ENCODE data around the gene CD6.

The CD6 gene

DNA sequence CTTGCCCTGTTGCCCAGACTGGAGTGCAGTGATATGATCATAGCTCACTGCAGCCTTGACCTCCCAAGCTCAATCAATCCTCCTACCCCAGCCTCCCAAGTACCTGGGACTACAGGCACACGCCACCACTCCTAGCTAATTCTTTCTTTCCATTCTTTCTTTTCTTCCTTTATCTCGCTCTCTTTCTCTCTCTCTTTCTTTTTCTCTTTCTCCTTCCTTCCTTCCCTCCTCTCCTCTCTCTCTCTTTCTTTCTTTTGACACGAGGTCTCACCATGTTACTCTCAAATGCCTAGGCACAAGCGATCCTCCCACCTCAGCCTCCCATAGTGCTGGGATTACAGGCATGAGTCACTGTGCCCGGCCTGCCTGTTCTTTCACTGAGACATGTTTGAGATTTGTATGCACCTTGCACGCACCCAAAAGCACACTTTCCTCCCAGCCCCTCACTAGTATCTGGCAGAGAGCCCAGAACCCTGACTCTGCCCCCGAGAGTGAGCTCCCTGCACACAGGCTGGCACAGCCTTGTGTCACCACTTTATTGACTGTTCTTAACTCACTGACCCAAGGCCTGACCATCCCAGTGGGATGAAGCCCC lies 56.8 kb downstream of the CD6 start:
- no peak for DNase-seq (ENCODE audit: low read depth)
- no peak overlapping the region for H3K4me3 ChIP-seq (ENCODE audit: control insufficient read depth, low read depth, low read length)
- TF ChIP-seq, protein P1, sequence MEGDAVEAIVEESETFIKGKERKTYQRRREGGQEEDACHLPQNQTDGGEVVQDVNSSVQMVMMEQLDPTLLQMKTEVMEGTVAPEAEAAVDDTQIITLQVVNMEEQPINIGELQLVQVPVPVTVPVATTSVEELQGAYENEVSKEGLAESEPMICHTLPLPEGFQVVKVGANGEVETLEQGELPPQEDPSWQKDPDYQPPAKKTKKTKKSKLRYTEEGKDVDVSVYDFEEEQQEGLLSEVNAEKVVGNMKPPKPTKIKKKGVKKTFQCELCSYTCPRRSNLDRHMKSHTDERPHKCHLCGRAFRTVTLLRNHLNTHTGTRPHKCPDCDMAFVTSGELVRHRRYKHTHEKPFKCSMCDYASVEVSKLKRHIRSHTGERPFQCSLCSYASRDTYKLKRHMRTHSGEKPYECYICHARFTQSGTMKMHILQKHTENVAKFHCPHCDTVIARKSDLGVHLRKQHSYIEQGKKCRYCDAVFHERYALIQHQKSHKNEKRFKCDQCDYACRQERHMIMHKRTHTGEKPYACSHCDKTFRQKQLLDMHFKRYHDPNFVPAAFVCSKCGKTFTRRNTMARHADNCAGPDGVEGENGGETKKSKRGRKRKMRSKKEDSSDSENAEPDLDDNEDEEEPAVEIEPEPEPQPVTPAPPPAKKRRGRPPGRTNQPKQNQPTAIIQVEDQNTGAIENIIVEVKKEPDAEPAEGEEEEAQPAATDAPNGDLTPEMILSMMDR (conservative IDR thresholded peaks at IDR 0.05; ENCODE audit: control insufficient read depth, insufficient read depth, low read depth, low read length), result no peak

DNA sequence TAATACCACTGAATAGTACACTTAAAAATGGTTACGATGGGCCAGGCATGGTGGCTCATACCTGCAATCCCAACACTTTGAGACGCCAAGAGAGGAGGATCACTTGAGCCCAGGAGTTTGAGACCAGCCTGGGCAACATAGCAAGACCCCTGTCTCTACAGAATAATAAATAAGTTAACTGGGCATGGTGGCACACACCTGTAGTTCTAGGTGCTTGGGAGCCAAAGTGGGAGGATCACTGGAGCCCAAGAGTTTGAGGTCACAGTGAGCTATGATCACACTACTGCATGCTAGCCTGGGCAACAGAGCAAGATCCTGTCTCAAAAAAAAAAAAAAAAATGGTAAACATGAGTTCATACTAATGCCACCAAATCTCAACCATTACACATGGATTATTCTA lies 61.3 kb downstream of the CD6 start:
- no peak for DNase-seq (ENCODE audit: low read depth)
- TF ChIP-seq, protein P1 (conservative IDR thresholded peaks at IDR 0.05; ENCODE audit: control insufficient read depth, insufficient read depth, low read depth, low read length), result no peak
- H3K4me3 ChIP-seq (ENCODE audit: control insufficient read depth, low read depth, low read length), result no peak overlapping the region

DNA sequence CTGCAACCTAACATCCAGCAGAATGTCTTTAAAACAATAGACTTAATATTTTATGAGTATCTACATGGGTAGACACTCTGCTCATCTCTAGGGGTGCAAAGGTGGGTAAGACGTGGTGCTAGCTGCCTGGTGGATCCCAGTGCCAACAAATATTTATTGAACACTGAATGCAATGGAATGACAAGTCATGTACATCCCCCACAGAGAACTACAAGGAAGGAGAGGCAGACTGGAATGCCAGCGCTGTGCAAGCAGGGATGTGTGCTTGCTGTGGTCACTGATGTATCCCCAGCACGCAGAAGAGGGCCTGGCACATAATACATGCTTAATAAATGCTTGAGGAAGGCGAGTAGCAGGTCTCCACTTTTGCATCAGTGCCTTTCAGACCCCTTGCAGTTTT lies 61.9 kb downstream of the CD6 start:
- no peak for DNase-seq (ENCODE audit: low read depth)
- TF ChIP-seq, protein P1 (conservative IDR thresholded peaks at IDR 0.05; ENCODE audit: control insufficient read depth, insufficient read depth, low read depth, low read length), result no peak
- no peak overlapping the region for H3K4me3 ChIP-seq (ENCODE audit: control insufficient read depth, low read depth, low read length)

DNA sequence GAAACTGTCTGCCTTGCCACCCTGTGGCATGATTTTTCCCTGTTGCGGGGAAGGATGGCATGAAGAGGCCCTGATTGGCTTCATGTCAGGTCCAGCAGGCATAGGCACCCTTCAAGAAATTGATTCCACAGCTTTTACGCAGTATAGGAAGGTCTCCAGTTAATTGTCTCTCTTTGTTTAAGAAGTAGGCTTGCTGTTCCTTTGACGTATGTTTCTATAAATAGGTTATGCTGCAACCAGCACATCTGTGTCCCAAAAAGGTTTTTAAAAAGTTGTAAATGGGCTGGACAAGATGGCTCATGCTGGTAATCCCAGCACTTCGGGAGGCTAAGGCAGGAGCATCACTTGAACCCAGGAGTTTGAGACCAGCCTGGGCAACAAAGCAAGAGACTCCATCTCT lies 62.6 kb downstream of the CD6 start:
- H3K4me3 ChIP-seq (ENCODE audit: control insufficient read depth, low read depth, low read length), result no peak overlapping the region
- DNase-seq (ENCODE audit: low read depth), result no peak
- TF ChIP-seq, protein P1 (conservative IDR thresholded peaks at IDR 0.05; ENCODE audit: control insufficient read depth, insufficient read depth, low read depth, low read length), result no peak

DNA sequence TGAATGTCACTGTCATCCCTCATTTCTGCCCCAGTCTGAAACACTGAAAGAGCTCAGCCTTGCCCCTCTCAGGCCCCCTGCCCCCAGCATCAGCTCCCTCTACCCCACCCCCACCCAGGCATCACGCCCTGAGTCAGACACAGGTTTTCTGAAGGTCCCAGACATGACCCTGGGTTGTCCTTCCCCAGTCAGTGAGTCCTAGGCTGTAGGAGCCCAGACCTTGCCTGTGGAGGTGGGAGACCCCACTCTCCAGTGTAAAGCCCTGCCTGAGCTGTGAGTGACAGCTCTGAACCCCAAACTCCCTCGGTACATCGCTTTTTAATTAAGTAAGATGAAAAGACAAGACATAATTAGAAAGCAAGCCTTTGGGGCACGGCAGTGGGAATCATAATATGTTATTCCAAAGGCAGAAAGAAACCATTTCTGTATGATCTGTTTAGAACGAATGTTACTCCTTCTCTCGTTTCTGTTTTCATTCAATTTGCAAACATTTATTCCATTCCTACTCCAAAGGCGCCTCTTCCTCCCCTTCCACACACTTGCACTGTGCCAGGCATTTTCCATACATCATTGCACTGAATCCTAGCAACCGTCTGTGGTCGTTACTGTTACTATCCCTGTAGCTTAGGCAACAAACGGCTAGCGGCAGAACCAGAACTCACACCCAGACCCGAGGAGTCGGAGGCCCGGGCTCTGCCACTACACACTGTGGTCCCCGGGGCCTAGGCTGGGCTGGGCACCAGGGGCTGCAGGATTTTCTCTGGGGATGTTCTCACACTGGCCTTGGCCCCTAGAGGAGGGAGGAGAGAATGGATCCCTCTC lies 63.4 kb downstream of the CD6 start:
- DNase-seq (ENCODE audit: low read depth), result no peak
- no peak overlapping the region for H3K4me3 ChIP-seq (ENCODE audit: control insufficient read depth, low read depth, low read length)
- TF ChIP-seq, protein P1 (conservative IDR thresholded peaks at IDR 0.05; ENCODE audit: control insufficient read depth, insufficient read depth, low read depth, low read length), result no peak

DNA sequence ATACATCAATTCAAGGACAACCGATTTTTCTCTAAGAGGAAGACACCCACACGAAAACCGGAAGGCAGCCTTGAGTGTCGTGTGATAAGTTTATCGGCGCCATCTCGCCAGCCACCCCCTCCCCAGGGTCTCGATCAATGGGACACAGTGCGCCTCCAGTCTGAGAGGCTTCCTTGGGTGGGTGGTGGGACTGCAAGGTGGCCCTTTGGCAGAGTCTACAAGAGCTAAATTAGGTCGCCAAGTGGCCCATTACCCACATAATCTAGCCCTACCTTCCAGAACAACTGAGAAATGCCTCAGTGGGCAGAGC lies 64.0 kb downstream of the CD6 start:
- DNase-seq (ENCODE audit: low read depth), result no peak
- no peak overlapping the region for H3K4me3 ChIP-seq (ENCODE audit: control insufficient read depth, low read depth, low read length)
- TF ChIP-seq, protein P1 (conservative IDR thresholded peaks at IDR 0.05; ENCODE audit: control insufficient read depth, insufficient read depth, low read depth, low read length), result no peak
